ENCODE results near the gene RXRA. TPM values are rescaled to one million over a fixed set of nuclear protein-coding genes. Genes with fewer than 3 reads are reported as not detected.
A peak's percentile ranks its signal among the peaks of the same experiment; 100 is the strongest.

Gene RXRA
- polyA plus RNA-seq, 1 experiment, result 5.3 TPM

DNA sequence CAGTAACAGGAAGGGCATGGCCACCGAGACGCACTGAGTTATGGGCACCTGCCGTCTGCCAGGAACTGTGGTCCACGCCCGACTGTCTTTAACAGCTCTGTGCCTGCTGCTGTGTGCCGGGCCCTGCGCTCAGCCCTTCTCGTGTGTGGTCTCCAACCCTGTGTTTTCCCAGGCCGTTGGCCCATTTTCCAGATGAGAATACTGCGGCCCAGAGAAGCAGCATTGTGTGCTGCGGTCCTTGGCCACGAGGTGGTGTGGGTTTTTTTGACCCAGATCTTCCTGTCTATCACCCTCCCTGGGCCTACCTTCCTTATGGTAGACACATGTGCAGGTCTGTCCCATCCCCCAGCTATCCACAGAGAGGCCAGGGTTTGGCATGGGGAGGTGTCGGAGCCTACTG, 47.0 kb downstream of the RXRA start:
- no peak for DNase-seq (ENCODE audit: low read depth, low spot score)
- POLR2A ChIA-PET, result no interaction called here
- TF ChIP-seq, protein P1, sequence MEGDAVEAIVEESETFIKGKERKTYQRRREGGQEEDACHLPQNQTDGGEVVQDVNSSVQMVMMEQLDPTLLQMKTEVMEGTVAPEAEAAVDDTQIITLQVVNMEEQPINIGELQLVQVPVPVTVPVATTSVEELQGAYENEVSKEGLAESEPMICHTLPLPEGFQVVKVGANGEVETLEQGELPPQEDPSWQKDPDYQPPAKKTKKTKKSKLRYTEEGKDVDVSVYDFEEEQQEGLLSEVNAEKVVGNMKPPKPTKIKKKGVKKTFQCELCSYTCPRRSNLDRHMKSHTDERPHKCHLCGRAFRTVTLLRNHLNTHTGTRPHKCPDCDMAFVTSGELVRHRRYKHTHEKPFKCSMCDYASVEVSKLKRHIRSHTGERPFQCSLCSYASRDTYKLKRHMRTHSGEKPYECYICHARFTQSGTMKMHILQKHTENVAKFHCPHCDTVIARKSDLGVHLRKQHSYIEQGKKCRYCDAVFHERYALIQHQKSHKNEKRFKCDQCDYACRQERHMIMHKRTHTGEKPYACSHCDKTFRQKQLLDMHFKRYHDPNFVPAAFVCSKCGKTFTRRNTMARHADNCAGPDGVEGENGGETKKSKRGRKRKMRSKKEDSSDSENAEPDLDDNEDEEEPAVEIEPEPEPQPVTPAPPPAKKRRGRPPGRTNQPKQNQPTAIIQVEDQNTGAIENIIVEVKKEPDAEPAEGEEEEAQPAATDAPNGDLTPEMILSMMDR (IDR thresholded peaks at IDR 0.05; ENCODE audit: low read depth, low read length), result no peak
- Histone ChIP-seq H3K27me3 (ENCODE audit: control insufficient read depth, insufficient read depth, low read length) (no peaks in the 10 kb centered on the region), H3K4me3 (ENCODE audit: low read depth, low read length) (no peak overlapping the region), H3K27ac (ENCODE audit: low read depth, low read length) (no peak overlapping the region), H3K9me3 (ENCODE audit: control insufficient read depth, insufficient read depth, low read length) (no peaks in the 10 kb centered on the region; the same call in 1 of the 2 replicates)
- CTCF ChIA-PET, result no interaction called here

DNA sequence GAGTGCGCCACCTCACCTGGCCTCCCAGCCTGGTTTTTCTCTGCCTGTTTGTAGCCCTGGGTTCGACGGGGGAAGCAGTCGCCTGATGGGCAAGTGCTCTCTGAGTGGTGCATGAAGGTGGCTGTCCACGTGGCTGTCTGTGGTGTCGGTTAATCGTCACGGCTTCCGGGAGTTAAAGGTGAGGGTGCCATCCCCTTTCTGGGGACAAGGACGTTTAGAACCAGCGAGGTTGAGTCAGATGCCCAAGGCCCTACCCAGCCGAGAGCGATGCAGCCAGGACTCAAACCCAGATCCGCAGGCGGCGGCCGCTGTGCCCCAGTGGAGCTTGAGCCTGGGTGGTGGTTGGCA, 47.7 kb downstream of the RXRA start:
- H3K9me3 ChIP-seq (ENCODE audit: control insufficient read depth, insufficient read depth, low read length), result no peaks in the 10 kb centered on the region; the same call in 1 of the 2 replicates
- no peak for DNase-seq (ENCODE audit: low read depth, low spot score)
- ChIA-PET CTCF (no interaction called here), POLR2A (no interaction called here)
- no peaks in the 10 kb centered on the region for H3K27me3 ChIP-seq (ENCODE audit: control insufficient read depth, insufficient read depth, low read length)
- H3K4me3 ChIP-seq (ENCODE audit: low read depth, low read length), result no peak overlapping the region
- H3K27ac ChIP-seq (ENCODE audit: low read depth, low read length), result no peak overlapping the region
- TF ChIP-seq, protein P1 (IDR thresholded peaks at IDR 0.05; ENCODE audit: low read depth, low read length), result no peak

- ChIA-PET POLR2A (no interaction called here), CTCF (no interaction called here)
- TF ChIP-seq, protein P1 (IDR thresholded peaks at IDR 0.05; ENCODE audit: low read depth, low read length), result no peak
- no peaks in the 10 kb centered on the region; the same call in 1 of the 2 replicates for H3K9me3 ChIP-seq (ENCODE audit: control insufficient read depth, insufficient read depth, low read length)
- H3K27me3 ChIP-seq (ENCODE audit: control insufficient read depth, insufficient read depth, low read length), result no peaks in the 10 kb centered on the region
- no peak overlapping the region for H3K27ac ChIP-seq (ENCODE audit: low read depth, low read length)
- no peak overlapping the region for H3K4me3 ChIP-seq (ENCODE audit: low read depth, low read length)
- DNase-seq (ENCODE audit: low read depth, low spot score), result no peak
These were observed 48.2 kb downstream of the RXRA start for GRCh38 chr9:134374301-134375010.

DNA sequence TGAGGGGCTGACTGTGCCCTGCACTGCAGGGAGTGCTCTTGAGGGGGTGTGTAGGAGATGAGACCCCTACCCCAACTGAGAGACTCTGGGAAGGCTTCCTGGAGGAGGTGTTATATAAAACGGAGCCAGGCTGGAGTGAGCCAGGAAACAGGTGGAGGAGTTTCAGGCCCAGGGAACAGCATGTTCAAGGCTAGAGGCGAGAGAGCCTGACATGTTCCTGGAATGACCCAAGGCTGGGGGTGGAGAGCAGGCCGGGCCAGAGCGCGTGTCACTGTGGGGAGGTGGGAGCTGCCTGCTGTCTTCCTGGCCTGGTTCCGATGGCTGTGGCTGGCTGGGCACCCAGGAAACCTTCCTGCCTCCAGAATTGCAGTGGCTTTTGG, 48.7 kb downstream of the RXRA start:
- no peak overlapping the region for H3K4me3 ChIP-seq (ENCODE audit: low read depth, low read length)
- POLR2A ChIA-PET, result no interaction called here
- CTCF ChIA-PET, result no interaction called here

More for the DNA sequence above, 48.7 kb downstream of the RXRA start:
- DNase-seq (ENCODE audit: low read depth, low spot score), result no peak
- H3K9me3 ChIP-seq (ENCODE audit: control insufficient read depth, insufficient read depth, low read length), result no peaks in the 10 kb centered on the region; the same call in 1 of the 2 replicates
- H3K27me3 ChIP-seq (ENCODE audit: control insufficient read depth, insufficient read depth, low read length), result no peaks in the 10 kb centered on the region
- H3K27ac ChIP-seq (ENCODE audit: low read depth, low read length), result peak overlapping the region; percentile 21
- TF ChIP-seq, protein P1 (IDR thresholded peaks at IDR 0.05; ENCODE audit: low read depth, low read length), result no peak
